Activated CD4-positive, alpha-beta T cell treated with anti-CD3 and anti-CD28 coated beads, Interleukin-2, amount 10 ng/mL, durations not matched to agents 7 days and 5 days (primary cell): Measurements from ENCODE around the gene PLD3. TPM values are rescaled to one million over a fixed set of nuclear protein-coding genes. Genes with fewer than 3 reads are reported as not detected.
"Not testable (repeated sequence)": the region's sequence is repeated elsewhere in the genome, so short reads cannot be mapped to it uniquely, and the experiment has no call there.

Source experiments
- CTCF ChIA-PET: fragments of 350-600 bp; sonication (Branson Sonifier 250); formaldehyde crosslinking; loops from one replicate; lab custom pipeline; 2021; ENCODE audit warnings: antibody characterized with exemption; lab: Charles Lee
- POLR2A ChIA-PET: fragments of 350-600 bp; sonication (Branson Sonifier 250); formaldehyde crosslinking; loops from one replicate; lab custom pipeline; 2021; ENCODE audit warnings: antibody characterized with exemption; lab: Charles Lee
- DNase-seq: peaks from one replicate; pipeline ENCODE4 v3.0.0-alpha.2; 2020
- H3K27ac Mint-ChIP-seq: one replicate; pipeline ENCODE4 v1.8.0; 2021; ENCODE audit warnings: mild to moderate bottlenecking, moderate library complexity, mixed read lengths
- H3K27me3 Mint-ChIP-seq: one replicate; pipeline ENCODE4 v1.8.0; 2021; ENCODE audit warnings: mixed read lengths
- H3K36me3 Mint-ChIP-seq: one replicate; pipeline ENCODE4 v1.8.0; 2021; ENCODE audit warnings: low read depth, mixed read lengths
- H3K4me1 Mint-ChIP-seq: one replicate; pipeline ENCODE4 v1.8.0; 2021; ENCODE audit warnings: mixed read lengths
- H3K4me3 Mint-ChIP-seq: one replicate; pipeline ENCODE4 v1.8.0; 2021; ENCODE audit warnings: mild to moderate bottlenecking, moderate library complexity, mixed read lengths
- H3K9me3 Mint-ChIP-seq: one replicate; pipeline ENCODE4 v1.8.0; 2021; ENCODE audit warnings: mixed read lengths
- total RNA-seq, 2 experiments: library from RNA; stranded (reverse); gene quantifications; one replicate each; pipeline ENCODE4 v1.2.3, GENCODE V29; 2021

Gene PLD3
- total RNA-seq, 2 experiments from 2014 or later, result 70.8 to 73.7 TPM

GRCh38 chr19:40400559-40400958 is 52.1 kb downstream of the PLD3 start:
- Mint-ChIP-seq H3K9me3 (no peaks in the 10 kb centered on the region), H3K27me3 (no peaks in the 10 kb centered on the region), H3K36me3 (no peaks in the 10 kb centered on the region), H3K4me1 (peaks cover 29% of the 10 kb centered on the region), H3K27ac (no peak overlapping the region), H3K4me3 (no peak overlapping the region)
- CTCF ChIA-PET, result interaction anchor here (0.6 kb wide), 1 partner anchor 9 kb away, joined by 3 read pairs; no protein-coding TSS in a partner anchor
- DNase-seq, result no peak
- POLR2A ChIA-PET, result no interaction called here

- Mint-ChIP-seq H3K27ac (peak overlapping the region; percentile 88), H3K36me3 (no peaks in the 10 kb centered on the region), H3K9me3 (no peaks in the 10 kb centered on the region), H3K4me3 (peak overlapping the region; percentile 78), H3K4me1 (peaks cover 37% of the 10 kb centered on the region), H3K27me3 (no peaks in the 10 kb centered on the region)
- ChIA-PET POLR2A (interaction anchor here (0.6 kb wide), 1 partner anchor 59 kb away, joined by 5 read pairs; no protein-coding TSS in a partner anchor), CTCF (interaction anchor here (0.6 to 2.2 kb wide), 4 partner anchors 8 to 98 kb away, joined by 3 to 5 read pairs (median 4); no protein-coding TSS in a partner anchor)
- peak; percentile 84 for DNase-seq
Observed at GRCh38 chr19:40403262-40403984, 54.9 kb downstream of the PLD3 start.

GRCh38 chr19:40407714-40408597 is 59.5 kb downstream of the PLD3 start:
- Mint-ChIP-seq H3K27me3 (no peaks in the 10 kb centered on the region), H3K4me3 (no peak overlapping the region), H3K36me3 (no peaks in the 10 kb centered on the region), H3K9me3 (no peaks in the 10 kb centered on the region), H3K4me1 (peaks cover 25% of the 10 kb centered on the region), H3K27ac (no peak overlapping the region)
- ChIA-PET POLR2A (no interaction called here), CTCF (interaction anchor here (0.6 to 1.4 kb wide), 5 partner anchors 8 to 1037 kb away, joined by 3 to 5 read pairs (median 5); no protein-coding TSS in a partner anchor)
- DNase-seq, result no peak

- peaks cover 20% of the 10 kb centered on the region for H3K4me1 Mint-ChIP-seq
- DNase-seq, H3K27ac Mint-ChIP-seq, H3K27me3 Mint-ChIP-seq, H3K9me3 Mint-ChIP-seq, POLR2A ChIA-PET, H3K36me3 Mint-ChIP-seq, H3K4me3 Mint-ChIP-seq: not testable (repeated sequence)
- CTCF ChIA-PET, result interaction anchor here (1.2 kb wide), 1 partner anchor 12 kb away, joined by 4 read pairs; no protein-coding TSS in a partner anchor
Observed at GRCh38 chr19:40408598-40408925, 60.1 kb downstream of the PLD3 start.

- no peaks in the 10 kb centered on the region for H3K9me3 Mint-ChIP-seq
- H3K4me3 Mint-ChIP-seq, result no peak overlapping the region
- no peak for DNase-seq
- H3K4me1 Mint-ChIP-seq, result peaks cover 11% of the 10 kb centered on the region
- no peaks in the 10 kb centered on the region for H3K36me3 Mint-ChIP-seq
- ChIA-PET CTCF (interaction anchor here (3.8 kb wide), 1 partner anchor 11 kb away, joined by 19 read pairs; no protein-coding TSS in a partner anchor), POLR2A (no interaction called here)
- no peaks in the 10 kb centered on the region for H3K27me3 Mint-ChIP-seq
- no peak overlapping the region for H3K27ac Mint-ChIP-seq
Observed at GRCh38 chr19:40410030-40410389, 61.5 kb downstream of the PLD3 start.

- POLR2A ChIA-PET, result no interaction called here
- no peaks in the 10 kb centered on the region for H3K36me3 Mint-ChIP-seq
Observed at GRCh38 chr19:40411125-40411842, 62.8 kb downstream of the PLD3 start.

GRCh38 chr19:40411958-40412499 is 63.5 kb downstream of the PLD3 start:
- DNase-seq, result no peak
- Mint-ChIP-seq H3K36me3 (no peaks in the 10 kb centered on the region), H3K27me3 (no peaks in the 10 kb centered on the region), H3K9me3 (no peaks in the 10 kb centered on the region), H3K4me1 (peaks cover 22% of the 10 kb centered on the region), H3K27ac (no peak overlapping the region), H3K4me3 (no peak overlapping the region)
- ChIA-PET CTCF (interaction anchor here (0.6 to 3.8 kb wide), 4 partner anchors 9 to 240 kb away, joined by 3 to 19 read pairs (median 4); partner anchors contain the start of genes C19orf47 and PLD3), POLR2A (no interaction called here)

More at GRCh38 chr19:40411125-40411842, 62.8 kb downstream of the PLD3 start:
- no peaks in the 10 kb centered on the region for H3K9me3 Mint-ChIP-seq
- CTCF ChIA-PET, result interaction anchor here (0.8 to 3.8 kb wide), 2 partner anchors 9 to 63 kb away, joined by 3 to 19 read pairs; partner anchors contain the start of genes C19orf47 and PLD3
- no peak overlapping the region for H3K27ac Mint-ChIP-seq
- H3K27me3 Mint-ChIP-seq, result no peaks in the 10 kb centered on the region
- H3K4me1 Mint-ChIP-seq, result peaks cover 16% of the 10 kb centered on the region
- no peak overlapping the region for H3K4me3 Mint-ChIP-seq
- DNase-seq, result no peak

GRCh38 chr19:40412866-40413265 is 64.4 kb downstream of the PLD3 start:
- H3K4me1 Mint-ChIP-seq, result peaks cover 26% of the 10 kb centered on the region
- H3K27ac Mint-ChIP-seq, result no peak overlapping the region
- POLR2A ChIA-PET, result no interaction called here

GRCh38 chr19:40413291-40413845 is 64.9 kb downstream of the PLD3 start, which contains the start of gene PRX:
Gene PRX, minus strand, starts transcription at chr19:40413378. Its CDS starts 5,446 bp downstream, at chr19:40407932.
- no peaks in the 10 kb centered on the region for H3K9me3 Mint-ChIP-seq
- ChIA-PET POLR2A (interaction anchor here (0.6 kb wide), 1 partner anchor 26 kb away, joined by 5 read pairs; no protein-coding TSS in a partner anchor), CTCF (interaction anchor here (1.1 to 2.8 kb wide), 3 partner anchors 11 to 14 kb away, joined by 3 to 10 read pairs (median 5); no protein-coding TSS in a partner anchor)
- H3K27me3 Mint-ChIP-seq, result no peaks in the 10 kb centered on the region
- H3K36me3 Mint-ChIP-seq, result no peaks in the 10 kb centered on the region
- no peak for DNase-seq
- no peak within 1 kb of the TSS for H3K4me3 Mint-ChIP-seq
- peak within 1 kb of the TSS; percentile 57 for H3K27ac Mint-ChIP-seq
- peaks cover 26% of the 10 kb centered on the region for H3K4me1 Mint-ChIP-seq

More at GRCh38 chr19:40412866-40413265, 64.4 kb downstream of the PLD3 start:
- CTCF ChIA-PET, result interaction anchor here (0.6 to 3.8 kb wide), 3 partner anchors 8 to 241 kb away, joined by 3 to 19 read pairs (median 5); no protein-coding TSS in a partner anchor
- H3K27me3 Mint-ChIP-seq, result no peaks in the 10 kb centered on the region
- no peaks in the 10 kb centered on the region for H3K9me3 Mint-ChIP-seq
- no peak overlapping the region for H3K4me3 Mint-ChIP-seq
- DNase-seq, result no peak
- no peaks in the 10 kb centered on the region for H3K36me3 Mint-ChIP-seq

- CTCF ChIA-PET, result interaction anchor here (0.8 to 2.8 kb wide), 5 partner anchors 10 to 332 kb away, joined by 3 to 10 read pairs (median 3); no protein-coding TSS in a partner anchor
- H3K9me3 Mint-ChIP-seq, result no peaks in the 10 kb centered on the region
Observed at GRCh38 chr19:40414542-40415535, 66.3 kb downstream of the PLD3 start.

More at GRCh38 chr19:40414542-40415535, 66.3 kb downstream of the PLD3 start:
- Mint-ChIP-seq H3K27ac (no peak overlapping the region), H3K4me1 (peaks cover 31% of the 10 kb centered on the region), H3K4me3 (no peak overlapping the region), H3K27me3 (no peaks in the 10 kb centered on the region), H3K36me3 (no peaks in the 10 kb centered on the region)
- no peak for DNase-seq
- POLR2A ChIA-PET, result no interaction called here
